Dermis microvascular lymphatic vessel endothelial cell (primary cell): ENCODE measurements around the gene KRT82. TPM values are rescaled to one million over a fixed set of nuclear protein-coding genes. Genes with fewer than 3 reads are reported as not detected.

Experiments
- DNase-seq, 2 donors: peaks; one replicate each; pipeline versions ENCODE4 v3.0.0 to v3.0.0-alpha.2; 2010; ENCODE audit warnings: low read depth in 2 of 2
- total RNA-seq: library from RNA; depleted of rRNA; stranded (reverse); fragments of >200 nt; gene quantifications from 2 replicates; pipeline ENCODE4 v1.2.1, GENCODE V29; 2014

Gene KRT82
- total RNA-seq, 1 donor from 2014 or later, result not detected

GRCh38 chr12:52387859-52388258 is 18.3 kb downstream of the KRT82 start:
- no peak for DNase-seq

DNA sequence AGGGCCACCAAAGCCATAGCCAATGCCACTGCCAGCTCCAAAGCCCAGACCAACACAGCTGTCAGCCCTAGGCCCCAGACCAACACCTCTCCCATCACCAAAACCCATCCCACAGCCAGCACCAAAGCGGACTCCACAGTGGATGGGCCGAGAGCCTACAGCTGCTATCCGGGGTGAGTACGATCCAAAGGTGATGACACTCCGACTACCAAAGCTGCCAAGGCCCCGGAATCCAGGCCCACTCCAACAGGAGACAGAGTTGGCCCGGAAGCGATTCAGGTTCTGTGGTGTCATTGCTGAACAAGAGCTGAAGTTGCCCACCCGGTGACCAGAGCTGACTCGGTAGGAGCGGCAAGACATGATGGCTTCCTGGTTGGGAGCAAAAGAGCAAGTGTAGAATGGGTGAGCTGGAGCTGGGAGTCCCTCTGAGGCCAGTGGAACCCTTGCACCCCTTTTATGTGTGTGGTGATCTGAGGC is 20.9 kb downstream of the KRT82 start, which contains the start of gene KRT84:
KRT84 (minus strand) TSS at position 427 of the 477 bp plus-strand sequence; CDS start at position 360, 67 bp downstream.
- DNase-seq, result no peak

GRCh38 chr12:52383331-52383730 is 22.8 kb downstream of the KRT82 start:
- no peak for DNase-seq

GRCh38 chr12:52382854-52383253 is 23.3 kb downstream of the KRT82 start:
- no peak for DNase-seq

DNA sequence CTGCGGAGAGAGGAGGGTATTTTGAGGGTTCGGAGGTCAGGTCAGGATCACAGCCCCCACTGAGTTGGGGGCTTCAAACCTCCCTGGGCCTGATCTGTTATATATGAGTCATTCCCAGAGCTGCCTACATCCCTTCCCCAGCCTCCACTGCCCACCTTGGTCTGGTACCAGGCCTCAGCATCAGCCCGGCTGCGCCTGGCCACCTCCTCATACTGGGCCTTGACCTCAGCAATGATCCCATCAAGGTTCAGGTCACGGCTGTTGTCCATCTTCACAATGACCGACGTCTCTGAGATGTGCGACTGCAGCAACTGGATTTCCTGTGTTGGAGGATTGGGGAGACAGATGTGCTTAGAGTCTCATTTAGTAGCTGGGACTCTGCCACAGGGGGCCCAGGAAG is 24.9 kb downstream of the KRT82 start:
- DNase-seq, result no peak

GRCh38 chr12:52380271-52380694 is 25.9 kb downstream of the KRT82 start:
- peak; percentile 2 to 31 for DNase-seq

DNA sequence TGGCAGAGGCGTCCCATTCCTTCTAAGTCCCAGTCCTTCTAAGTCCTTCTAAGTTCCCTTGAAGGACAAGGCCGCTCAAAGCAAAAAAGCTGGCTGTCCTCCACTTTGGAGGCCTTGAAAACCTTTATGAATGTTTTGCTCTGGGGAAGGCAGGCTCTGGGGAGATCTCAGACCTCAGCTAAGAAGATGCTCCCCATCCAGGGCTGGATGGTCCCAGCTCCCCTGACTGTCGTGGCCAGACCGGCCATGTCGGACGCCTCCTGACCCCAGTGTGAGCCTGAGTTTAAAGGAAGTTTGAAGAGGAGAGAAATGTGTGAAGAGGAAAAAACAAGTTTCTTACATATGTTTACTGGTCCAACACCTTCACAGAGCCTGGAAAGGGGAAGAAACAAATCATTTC is 26.6 kb downstream of the KRT82 start:
- DNase-seq, result no peak

GRCh38 chr12:52378091-52378490 is 28.0 kb downstream of the KRT82 start:
- no peak for DNase-seq

DNA sequence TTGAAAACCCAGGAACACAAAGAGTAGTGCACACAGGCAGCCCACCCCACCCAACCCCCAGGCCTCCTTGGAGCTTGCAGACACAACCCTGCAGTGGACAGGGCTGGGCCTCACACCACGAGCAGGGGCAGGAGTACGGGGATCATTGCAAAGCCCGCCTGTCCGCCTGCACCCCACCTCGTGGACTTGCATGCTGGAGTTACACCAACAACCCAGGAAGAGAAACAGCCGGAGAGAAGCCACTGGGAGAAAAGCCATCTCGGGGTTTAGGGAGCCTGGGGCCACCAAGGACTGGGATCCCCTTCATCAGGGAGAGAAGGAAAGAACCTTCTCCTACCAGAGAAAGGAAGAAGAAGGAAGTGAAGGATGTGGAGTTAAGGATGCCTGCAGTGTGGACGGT is 28.9 kb downstream of the KRT82 start:
- no peak for DNase-seq

- peak; percentile 52 to 74 for DNase-seq
Observed at GRCh38 chr12:52372216-52373154, 33.6 kb downstream of the KRT82 start.

DNA sequence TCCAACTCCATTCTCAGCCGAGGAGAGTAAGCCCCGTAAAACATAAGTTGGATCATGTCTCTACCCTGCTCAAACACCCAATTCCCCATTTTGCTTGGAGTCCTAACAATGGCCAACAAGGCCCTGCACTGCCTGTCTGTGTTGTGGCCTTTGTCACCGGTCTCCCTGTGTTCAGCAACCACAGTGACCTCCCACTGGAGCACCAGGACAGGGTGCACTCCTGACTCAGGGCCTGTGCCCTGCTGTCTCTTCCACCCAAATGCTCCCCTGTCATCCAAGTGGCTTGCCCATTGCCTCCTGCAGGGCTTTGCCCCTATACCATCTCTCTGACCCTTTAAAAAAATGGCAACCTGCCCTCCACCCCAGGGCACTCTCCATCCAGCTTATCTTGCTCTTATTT is 34.4 kb downstream of the KRT82 start:
- no peak for DNase-seq

DNA sequence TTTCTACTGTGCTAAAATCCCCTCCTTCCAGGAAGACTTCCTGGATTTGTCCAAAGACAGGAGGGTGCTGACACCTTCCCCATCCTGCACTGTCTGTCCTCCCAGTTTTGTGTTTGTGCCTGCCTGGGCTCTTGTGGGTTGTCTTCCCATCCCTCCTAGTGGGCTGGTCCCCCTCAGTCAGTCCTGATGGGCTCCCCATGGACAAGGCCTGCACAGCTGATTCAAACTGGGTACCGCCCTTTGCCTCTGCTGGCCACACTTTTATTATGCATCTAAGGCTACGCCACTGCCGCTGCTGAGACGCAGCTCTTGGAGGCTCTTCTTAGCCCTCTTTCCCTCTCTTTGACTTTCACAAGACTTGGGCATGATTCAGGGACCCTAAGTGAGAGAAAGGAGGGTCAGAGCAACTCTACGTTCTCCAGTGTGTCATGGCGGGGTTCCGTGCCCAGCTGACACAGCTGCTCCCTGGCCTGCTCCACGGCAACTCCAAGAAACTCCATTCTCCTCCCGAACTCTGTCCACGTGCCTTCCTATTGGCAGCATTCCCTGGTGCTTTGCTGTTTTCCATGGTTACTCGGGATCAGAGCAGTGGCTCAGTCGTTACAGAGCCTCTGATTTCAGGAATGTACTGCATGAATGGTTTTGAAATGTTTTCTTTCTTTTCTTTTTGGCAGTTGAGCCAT is 35.1 kb downstream of the KRT82 start:
- DNase-seq, result peak in 1 of 2 donors; percentile 15

GRCh38 chr12:52369809-52370208 is 36.3 kb downstream of the KRT82 start:
- DNase-seq, result no peak

GRCh38 chr12:52369211-52369610 is 36.9 kb downstream of the KRT82 start:
- no peak for DNase-seq

DNA sequence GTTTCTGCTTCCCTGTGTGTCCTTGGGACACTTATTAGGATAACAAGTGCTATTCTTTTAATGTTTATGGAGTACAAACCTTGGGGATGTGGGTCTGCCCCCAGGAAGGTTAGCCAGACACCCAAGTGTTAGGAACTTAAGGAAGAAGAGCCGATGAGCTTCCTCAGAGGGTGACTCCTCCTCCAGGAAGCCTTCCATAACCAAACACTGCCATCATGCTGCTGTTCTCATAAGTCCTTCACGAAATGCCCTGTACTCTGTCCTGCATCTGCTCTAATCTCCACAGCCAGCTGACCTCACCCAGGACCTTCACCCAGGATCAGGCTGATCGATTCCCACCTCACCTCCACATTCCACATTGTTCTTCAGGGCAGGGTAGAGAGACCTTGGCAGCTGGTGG is 37.6 kb downstream of the KRT82 start:
- DNase-seq, result no peak

DNA sequence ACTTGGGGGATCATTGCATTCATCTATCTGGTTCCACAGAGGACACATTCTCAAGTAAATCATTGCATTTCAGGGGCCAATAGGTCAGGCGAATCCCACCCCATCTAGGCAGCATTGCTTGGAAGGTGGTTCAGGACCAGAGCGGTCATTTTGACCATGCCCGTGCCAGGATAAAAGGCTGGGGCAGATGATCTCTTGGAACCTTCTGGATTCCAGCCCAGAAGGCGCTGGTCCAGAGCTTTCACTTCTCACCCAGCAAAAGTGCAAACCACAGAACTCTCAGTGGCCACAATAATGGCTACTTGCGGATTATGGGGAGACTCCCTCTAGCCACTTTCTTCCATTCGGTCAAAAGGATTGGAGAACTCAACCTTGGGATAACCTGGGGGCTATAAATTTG is 38.3 kb downstream of the KRT82 start:
- no peak for DNase-seq

DNA sequence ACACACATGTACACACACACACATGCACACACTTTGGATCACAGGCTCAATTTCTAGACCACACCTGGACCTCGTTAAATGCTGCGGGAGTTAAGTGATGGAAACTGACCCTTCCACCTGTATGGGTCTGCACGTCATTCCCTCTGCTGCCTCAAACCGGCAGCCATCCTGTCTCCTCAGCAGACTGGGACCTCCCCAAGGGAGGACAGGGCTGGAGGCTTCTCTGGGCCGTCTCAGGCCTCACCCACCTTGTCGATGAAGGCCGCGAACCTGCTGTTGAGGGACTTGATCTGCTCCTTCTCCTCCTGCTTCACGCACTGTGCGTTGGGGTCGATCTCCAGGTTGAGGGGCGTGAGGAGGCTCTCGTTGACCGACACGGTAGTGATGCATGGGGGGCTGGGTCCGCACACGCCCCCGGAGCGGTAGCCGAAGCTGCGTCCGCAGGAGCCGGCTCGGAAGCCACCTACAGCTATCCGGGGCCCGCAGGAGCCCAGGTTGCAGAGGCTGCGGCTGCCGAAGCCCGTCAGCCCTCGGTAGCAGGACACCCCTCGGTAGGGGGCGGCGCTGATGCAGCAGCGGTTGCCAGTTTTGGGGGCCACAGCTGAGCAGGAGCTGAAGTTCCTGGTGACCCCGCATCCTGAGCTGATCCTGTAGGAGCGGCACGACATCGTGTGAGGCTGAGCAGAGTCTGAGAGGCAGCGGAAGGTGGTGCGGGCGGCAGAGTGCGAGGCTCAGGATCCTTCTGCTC is 39.2 kb downstream of the KRT82 start, which contains the start of gene KRT85:
KRT85 (minus strand) TSS at position 744 of the 748 bp plus-strand sequence; CDS start at position 668, 76 bp downstream.
- DNase-seq, result no peak

DNA sequence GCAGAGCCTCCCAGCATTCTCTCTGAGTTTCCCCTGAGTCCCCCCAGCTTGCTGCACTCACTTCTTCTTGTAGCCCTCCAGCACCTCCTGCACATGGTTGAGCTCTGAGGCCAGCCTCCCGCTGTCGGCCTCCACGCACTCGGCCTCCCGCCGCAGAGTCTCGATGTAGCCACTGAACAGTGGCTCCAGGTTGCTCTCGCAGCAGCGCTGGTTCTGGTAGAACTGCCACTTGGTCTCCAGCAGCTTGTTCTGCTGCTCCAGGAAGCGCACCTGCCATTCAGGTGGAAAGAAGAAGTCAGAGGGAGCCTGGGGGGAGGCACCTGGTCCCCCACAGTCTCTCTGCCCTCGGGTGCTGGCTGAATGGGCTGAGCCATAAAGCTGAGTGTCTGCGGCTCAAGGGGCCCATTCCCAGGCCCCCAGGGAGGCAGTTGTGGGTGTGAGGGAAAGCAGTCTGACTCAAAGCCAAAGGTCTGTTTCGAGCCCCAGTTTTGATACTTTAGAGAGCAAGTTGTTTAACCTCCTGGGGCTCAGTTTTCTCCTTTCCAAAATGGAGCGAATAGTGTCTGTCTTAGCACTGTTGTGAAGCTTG is 41.1 kb downstream of the KRT82 start:
- DNase-seq, result no peak

DNA sequence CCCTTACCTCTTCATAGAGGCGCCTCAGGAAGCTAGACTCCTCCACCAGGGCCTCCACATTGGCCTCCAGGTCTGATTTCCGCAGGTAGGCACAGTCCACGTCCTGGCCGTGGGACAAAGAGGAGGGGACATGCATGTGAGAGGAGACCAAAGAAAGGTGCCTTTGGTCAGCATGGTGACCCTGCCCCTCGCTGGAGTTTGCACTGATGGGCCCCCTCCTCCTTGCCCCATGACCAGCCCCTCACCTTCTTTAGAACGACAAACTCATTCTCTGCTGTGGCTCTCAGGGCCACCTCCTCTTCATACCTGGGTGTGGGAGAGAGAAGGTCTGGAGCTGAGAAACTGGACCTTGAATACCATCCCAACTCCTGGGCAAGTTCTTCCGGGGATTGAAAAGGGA is 42.1 kb downstream of the KRT82 start:
- no peak for DNase-seq

DNA sequence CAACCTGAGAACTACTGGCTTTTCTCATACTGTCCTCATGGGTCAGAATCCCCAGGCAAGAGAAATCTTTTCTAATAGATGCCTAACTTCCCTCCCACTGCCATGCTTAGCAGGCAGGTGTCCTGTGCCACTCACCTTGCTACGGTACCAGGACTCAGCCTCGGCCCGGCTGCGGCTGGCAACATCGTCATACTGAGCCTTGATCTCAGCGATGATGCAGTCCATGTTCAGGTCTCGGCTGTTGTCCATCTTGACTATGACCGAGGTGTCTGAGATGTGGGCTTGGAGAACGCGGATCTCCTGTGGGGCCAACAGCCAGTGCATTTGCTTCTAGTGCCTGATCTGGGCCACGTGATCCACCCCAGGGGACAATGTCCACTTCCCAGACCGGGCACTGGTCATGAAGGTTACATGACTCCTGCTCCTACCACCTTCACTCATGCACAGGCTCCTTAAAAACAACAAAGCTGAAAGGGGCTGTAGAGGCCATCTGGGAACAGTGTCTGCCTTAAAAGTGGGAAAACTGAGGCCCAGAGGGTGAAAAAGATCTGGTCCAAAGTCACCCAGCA is 42.9 kb downstream of the KRT82 start:
- no peak for DNase-seq
